Measurements from ENCODE around the gene UMODL1.

UMODL1 gene

GRCh38 chr21:42040411-42041180 lies 30.5 kb upstream of the UMODL1 start:
- DNase-seq (ENCODE audit: low read depth): peak; percentile 99

- no peak for DNase-seq (ENCODE audit: low read depth)
Observed at GRCh38 chr21:42041246-42041645, 29.9 kb upstream of the UMODL1 start.

- no peak for DNase-seq (ENCODE audit: low read depth)
Observed at GRCh38 chr21:42041711-42042110, 29.4 kb upstream of the UMODL1 start.

GRCh38 chr21:42042651-42043050 lies 28.5 kb upstream of the UMODL1 start:
- no peak for DNase-seq (ENCODE audit: low read depth)

- no peak for DNase-seq (ENCODE audit: low read depth)
Observed at GRCh38 chr21:42043201-42043895, 27.8 kb upstream of the UMODL1 start.

- no peak for DNase-seq (ENCODE audit: low read depth)
Observed at GRCh38 chr21:42043961-42044360, 27.2 kb upstream of the UMODL1 start.

- no peak for DNase-seq (ENCODE audit: low read depth)
Observed at GRCh38 chr21:42044871-42045495, 26.1 kb upstream of the UMODL1 start.

- peak; percentile 90 for DNase-seq (ENCODE audit: low read depth)
Observed at GRCh38 chr21:42047821-42048613, 23.1 kb upstream of the UMODL1 start.

GRCh38 chr21:42048870-42049577 lies 22.1 kb upstream of the UMODL1 start:
- DNase-seq (ENCODE audit: low read depth): no peak

- DNase-seq (ENCODE audit: low read depth): no peak
Observed at GRCh38 chr21:42049578-42050430, 21.3 kb upstream of the UMODL1 start.

GRCh38 chr21:42051788-42052187 lies 19.3 kb upstream of the UMODL1 start:
- no peak for DNase-seq (ENCODE audit: low read depth)

- no peak for DNase-seq (ENCODE audit: low read depth)
Observed at GRCh38 chr21:42055425-42055824, 15.7 kb upstream of the UMODL1 start.

GRCh38 chr21:42056468-42056867 lies 14.6 kb upstream of the UMODL1 start:
- no peak for DNase-seq (ENCODE audit: low read depth)

- DNase-seq (ENCODE audit: low read depth): peak; percentile 47
Observed at GRCh38 chr21:42056996-42057689, 14.0 kb upstream of the UMODL1 start.

GRCh38 chr21:42057851-42058437 lies 13.2 kb upstream of the UMODL1 start:
- no peak for DNase-seq (ENCODE audit: low read depth)

GRCh38 chr21:42058631-42059111 lies 12.4 kb upstream of the UMODL1 start:
- no peak for DNase-seq (ENCODE audit: low read depth)

GRCh38 chr21:42059141-42059540 lies 12.0 kb upstream of the UMODL1 start:
- DNase-seq (ENCODE audit: low read depth): no peak

- DNase-seq (ENCODE audit: low read depth): no peak
Observed at GRCh38 chr21:42059721-42060120, 11.4 kb upstream of the UMODL1 start.

GRCh38 chr21:42060166-42060565 lies 11.0 kb upstream of the UMODL1 start:
- DNase-seq (ENCODE audit: low read depth): no peak
